Skeletal muscle cell (primary cell): Measurements from ENCODE around the gene LSP1.
"Not testable (repeated sequence)": the region's sequence is repeated elsewhere in the genome, so short reads cannot be mapped to it uniquely, and the experiment has no call there.

Experiments used
- DNase-seq: peaks from one replicate; pipeline ENCODE4 v3.0.0-alpha.2; 2010; ENCODE audit warnings: low read depth
- H3K4me3 ChIP-seq: 2 replicates; pipeline ENCODE4 v1.5.1; 2011; ENCODE audit warnings: low read depth, mild to moderate bottlenecking, control low read depth, low read length, moderate library complexity

The LSP1 gene

DNA sequence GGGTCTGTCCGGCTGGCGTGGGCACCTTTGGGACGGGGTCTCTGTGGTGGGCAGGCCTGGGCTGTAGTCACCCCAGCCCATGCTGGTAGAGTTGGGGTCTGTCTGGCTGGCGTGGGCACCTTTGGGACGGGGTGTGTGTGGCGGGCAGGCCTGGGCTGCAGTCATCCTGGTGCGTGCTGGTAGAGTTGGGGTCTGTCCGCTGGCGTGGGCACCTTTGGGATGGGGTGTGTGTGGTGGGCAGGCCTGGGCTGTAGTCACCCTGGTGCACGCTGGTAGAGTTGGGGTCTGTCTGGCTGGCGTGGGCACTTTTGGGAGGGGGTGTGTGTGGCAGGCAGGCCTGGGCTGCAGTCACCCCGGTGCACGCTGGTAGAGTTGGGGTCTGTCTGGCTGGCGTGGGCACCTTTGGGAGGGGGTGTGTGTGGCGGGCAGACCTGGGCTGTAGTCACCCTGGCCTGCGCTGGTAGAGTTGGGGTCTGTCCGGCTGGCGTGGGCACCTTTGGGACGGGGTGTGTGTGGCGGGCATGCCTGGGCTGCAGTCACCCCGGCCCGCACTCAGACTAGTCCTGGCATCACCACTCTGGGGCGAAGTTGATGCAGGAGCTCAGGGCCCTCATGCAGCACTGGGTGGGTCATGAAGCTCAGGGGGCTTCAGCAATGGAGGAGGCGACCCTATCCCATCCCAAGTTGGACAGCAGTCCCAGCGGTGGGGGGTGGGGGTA, 19.5 kb downstream of the LSP1 start:
- H3K4me3 ChIP-seq: no peak overlapping the region
- DNase-seq: no peak

DNA sequence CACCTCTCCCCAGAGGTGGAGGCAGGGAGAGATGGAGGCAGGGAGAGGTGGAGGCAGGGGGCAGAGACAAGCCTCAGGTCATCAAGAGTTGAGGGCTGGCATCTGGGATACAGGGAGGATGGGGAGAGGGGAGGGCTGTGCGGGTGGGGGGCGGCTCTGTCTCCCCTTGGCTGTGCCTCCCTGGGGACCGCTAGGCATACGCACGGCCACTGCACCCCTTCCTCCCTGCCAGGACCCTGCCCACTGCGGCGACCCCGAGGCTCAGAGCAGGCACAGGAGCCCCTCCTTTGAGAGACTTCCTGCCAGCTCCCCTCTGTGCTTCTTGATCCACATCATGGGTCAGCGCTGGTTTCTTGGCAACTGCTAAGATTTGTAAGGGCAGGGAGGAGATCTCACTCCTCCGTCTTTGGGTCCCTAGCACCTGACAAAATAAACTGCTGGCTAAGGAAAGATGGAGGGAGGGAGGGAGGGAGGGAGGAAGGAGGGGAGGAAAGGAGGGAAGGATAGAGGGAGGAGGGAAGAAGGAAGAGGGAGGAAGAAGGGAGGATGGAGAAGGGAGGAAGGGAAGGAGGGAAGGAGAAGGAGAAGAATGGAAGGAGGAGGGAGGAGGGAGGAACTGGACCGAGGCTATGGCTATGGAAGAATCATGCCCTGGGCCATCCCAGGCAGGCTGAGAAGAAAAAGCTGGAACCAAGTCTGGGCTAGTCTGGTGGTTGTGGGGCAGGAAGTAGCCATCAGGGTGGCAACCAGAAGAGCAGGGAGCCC, 20.3 kb downstream of the LSP1 start:
- no peak for DNase-seq
- H3K4me3 ChIP-seq: no peak overlapping the region

DNA sequence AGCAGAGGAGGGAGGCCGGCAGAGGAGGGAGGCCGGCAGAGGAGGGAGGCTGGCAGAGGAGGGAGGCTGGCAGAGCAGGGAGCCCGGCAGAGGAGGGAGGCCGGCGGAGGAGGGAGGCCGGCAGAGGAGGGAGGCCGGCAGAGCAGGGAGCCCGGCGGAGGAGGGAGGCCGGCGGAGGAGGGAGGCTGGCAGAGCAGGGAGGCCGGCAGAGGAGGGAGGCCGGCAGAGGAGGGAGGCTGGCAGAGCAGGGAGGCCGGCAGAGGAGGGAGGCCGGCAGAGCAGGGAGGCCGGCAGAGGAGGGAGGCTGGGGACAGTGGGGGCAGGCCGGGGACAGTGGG, 20.9 kb downstream of the LSP1 start:
- H3K4me3 ChIP-seq, DNase-seq: not testable (repeated sequence)

DNA sequence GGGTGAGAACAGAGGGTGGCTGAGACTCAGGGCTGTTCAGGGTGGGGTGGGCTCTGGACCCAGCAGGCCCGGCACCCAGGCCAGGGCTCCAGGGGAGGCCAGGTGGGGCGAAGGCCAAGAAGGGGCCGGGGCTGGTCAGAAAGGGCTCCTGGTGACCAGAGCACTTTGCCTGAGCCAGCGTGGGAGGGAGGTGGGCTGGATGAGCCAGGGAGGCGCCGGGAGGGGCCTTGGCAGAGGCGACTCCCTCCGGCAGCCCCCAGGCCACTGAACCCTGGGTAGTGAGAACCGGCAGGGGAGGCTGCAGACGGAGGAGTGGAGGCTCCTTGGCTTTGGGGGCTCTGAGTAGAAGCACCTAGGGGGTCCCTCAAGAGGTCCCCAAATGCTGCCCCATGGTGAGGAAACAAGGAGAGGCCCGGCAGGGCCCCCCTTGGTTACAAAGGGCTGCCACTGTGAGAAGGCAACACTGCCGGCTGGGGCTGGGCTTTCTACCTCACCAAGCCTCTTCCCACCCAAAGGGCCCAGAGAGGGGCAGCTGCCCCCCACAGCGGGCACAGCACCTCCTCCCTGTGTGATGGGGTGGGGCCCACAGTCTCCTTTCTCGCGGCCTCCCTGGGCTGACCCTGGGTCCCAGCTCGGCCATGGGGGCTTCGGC, 21.7 kb downstream of the LSP1 start:
- H3K4me3 ChIP-seq, DNase-seq: not testable (repeated sequence)

DNA sequence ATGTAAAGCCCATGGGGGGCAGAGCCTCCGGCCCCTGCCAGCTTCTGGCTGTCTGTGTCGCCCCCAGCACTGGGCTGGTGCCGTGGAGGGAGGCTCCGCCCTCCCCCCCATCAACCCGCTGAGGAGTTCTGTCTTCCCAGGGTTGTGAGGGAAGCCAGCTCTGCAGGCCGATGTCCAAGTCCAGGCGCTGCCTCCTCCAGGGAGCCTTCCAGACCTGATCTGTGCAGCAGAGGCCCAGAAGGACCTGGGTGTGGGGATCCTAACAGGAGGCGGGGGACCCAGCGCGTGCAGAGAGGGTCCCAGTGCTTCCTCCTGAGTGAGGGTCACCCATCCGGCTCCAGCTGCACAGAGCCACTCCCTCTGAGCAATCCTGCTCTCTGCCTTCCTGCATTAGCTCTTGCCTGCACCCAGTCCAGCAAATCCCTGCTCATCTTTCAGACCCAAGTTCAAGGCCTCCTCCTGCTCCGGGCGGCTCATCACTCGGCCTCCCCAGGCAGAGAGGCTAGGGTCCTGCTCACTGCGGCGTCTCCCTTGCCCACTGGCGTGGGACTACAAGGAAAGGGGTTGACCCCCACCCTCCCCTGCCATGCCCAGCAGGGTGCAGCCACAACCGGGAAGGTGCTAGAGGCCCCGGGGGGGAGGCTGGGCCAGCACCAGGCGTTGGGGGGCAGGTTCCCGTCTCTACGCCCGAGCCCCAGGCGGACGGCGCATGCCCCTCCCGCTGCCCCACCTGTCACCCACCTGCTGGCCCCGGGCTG, 22.4 kb downstream of the LSP1 start:
- no peak overlapping the region for H3K4me3 ChIP-seq
- DNase-seq: no peak

DNA sequence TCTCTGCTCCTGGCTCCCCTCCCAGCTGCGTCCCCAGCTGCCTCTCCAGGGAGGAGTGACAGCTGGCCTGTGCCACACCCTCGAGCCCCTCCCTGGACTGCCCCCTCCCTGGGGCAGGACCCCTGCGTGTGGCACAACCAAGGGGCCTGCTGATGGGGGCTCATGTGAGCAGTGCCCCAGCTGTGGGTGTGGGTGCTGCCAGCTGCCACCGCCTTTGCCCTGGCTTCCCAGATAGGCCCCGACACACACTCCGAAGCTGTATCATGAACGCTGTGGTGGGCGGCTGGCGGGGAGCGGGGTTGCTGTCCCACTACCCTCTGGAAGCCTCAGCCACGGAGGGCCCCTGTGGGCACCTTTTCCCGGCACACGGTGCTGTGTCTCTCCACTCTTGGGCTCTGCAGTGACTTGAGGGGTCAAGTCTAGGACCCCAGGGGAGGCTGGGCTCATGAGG, 23.0 kb downstream of the LSP1 start:
- not testable (repeated sequence) for DNase-seq
- peak overlapping the region; percentile 37 for H3K4me3 ChIP-seq

DNA sequence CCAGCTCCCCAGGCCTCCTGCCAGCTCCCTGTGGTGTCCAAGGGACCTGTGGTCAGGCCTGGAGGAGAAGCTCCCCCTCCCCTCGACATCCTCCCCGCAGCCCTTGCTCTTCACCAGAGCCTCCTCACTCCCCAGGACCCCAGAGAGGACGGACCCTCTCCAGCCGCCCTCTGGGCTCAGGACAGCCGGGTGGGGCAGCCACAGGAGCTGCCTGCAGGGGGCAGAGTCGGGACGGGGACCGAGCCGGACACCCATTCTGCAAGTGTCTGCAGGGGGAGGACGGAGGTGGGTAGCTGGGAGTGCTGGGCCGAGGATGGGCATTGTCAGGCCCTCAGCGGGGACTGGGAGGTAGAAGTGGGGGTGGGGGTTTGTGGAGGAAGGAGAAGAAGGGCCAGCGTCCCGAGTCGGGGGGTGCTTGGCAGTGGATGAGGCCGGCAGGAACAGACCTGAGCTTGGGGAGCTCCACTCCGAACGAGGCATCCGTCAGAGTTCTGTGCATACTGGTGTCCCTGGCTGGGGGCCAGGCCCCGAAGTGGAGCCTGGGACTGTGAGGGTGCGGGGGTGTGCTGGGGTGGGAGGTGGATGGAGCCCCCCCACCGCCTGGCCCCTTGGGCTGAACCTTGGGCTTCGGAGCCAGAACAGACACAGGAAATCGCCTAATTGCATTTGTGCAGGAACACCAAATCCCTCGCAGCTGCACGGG, 23.6 kb downstream of the LSP1 start:
- H3K4me3 ChIP-seq: peak overlapping the region; percentile 37
- peak; percentile 92 for DNase-seq

DNA sequence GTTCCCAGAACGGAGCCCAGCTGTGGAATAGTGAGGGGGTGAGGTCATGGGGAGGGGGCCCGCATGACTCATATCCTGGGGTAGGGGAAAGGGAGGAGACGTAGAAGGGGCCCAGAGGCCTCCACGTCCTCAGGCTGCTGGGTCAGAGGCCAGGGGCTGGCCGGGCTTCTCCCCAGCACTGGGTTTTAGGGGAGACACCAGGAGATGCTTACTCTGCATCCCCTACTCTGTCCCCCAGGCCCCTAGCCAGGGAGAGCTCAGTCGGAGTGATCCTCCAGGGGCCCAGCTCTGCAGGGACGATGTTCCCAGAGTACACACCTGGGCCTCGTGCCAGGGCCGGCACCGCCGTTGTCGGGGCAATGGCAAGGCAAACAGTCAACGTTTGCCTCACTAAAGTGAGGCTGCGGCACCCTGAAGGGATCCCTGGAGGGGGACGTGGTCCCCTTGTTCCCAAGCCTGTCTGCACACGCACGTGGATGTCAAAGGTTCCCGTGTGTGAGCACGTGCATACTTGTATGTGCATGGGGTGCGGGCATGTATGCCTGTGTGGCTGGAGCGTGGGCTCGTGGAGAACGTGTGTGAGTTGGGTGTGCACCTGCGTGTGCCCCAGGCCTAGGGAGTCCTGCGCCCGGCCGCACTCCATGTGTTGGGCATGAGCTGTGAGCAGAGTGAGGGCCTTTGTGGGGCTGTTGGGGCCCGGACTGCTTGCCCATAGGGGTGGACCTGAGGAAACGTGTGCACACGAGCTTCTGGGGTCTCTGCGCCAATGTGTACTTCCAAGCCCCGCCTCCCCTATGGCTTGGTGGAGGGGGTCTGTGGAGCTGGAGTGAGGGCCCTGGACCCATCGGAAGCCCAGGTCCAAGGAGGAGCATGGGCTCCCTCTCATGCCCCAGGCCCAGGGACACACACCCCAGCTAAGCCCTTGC, 24.6 kb downstream of the LSP1 start:
- no peak for DNase-seq
- no peak overlapping the region for H3K4me3 ChIP-seq

DNA sequence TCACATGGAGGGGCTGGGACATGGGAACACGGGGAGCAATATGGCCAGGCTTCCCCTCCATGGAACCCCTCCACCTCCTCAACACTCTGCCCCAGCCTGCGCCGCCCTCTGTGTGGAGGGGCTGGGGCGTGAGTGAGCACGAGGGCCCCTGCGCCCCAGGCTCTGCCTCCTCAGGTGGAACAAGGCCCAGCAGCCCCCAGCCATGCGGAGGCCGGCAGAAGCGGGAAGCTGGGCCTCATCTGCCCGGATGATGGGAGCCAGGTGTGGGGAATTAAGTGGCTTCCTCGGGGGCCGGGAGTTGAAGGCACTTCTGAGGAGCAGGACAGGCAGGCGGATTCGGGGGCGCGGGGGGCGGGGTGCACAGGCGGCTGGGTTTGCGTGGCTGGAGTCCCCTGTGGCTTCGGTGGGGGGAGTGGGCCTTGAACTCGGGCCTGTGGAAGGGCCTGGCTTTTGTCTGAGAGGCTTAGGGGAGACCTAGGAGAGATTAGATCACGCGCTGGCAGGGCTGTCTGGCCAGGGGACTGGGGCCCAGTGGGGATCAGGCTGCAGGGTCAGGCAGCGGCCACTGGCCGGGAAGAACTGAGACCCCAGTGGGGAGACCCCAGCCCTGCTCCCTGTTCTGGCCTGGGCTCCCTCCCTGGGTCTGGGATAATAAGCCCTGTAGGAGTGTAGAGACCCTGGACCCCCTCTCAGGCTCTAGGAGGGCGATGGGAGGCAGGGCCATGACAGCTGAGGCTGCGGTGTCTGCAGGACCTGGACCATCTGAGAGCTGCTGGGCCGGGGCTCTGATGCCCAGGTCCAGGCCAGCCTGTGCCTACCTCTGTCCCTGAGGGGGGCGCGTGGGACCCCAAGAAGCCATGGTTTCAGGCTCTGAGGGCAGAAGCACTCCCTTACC, 25.5 kb downstream of the LSP1 start:
- H3K4me3 ChIP-seq: no peak overlapping the region
- DNase-seq: no peak

DNA sequence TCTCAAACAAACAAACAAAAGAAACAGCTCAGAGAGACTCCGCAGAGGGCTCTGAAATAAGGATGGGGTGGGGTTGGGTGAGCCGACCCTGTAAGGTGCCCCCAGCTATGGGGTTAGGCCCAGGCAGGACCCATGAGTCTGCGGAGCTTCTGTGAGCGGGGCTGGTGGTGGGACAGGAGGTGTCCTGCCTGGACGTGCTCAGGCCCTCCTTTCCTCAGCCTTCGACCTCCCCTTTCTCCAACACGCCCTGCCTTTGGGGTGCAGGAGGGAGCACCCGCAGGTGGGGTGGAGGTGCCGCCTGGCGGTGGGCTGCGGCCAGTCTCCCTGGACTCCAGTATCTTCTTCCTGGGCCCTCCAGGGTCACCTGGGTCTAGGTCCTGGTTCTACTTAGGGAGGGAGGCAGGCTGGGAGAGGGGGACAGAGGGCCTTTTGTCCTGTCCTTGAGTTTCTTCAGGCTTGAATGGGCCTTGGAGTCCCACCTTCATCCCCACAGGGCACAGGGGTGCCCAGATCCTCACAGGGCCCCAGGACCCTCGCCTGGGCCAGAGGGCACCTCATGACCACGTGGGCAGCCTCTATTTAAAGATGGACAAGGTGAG, 26.6 kb downstream of the LSP1 start:
- no peak for DNase-seq
- no peak overlapping the region for H3K4me3 ChIP-seq

DNA sequence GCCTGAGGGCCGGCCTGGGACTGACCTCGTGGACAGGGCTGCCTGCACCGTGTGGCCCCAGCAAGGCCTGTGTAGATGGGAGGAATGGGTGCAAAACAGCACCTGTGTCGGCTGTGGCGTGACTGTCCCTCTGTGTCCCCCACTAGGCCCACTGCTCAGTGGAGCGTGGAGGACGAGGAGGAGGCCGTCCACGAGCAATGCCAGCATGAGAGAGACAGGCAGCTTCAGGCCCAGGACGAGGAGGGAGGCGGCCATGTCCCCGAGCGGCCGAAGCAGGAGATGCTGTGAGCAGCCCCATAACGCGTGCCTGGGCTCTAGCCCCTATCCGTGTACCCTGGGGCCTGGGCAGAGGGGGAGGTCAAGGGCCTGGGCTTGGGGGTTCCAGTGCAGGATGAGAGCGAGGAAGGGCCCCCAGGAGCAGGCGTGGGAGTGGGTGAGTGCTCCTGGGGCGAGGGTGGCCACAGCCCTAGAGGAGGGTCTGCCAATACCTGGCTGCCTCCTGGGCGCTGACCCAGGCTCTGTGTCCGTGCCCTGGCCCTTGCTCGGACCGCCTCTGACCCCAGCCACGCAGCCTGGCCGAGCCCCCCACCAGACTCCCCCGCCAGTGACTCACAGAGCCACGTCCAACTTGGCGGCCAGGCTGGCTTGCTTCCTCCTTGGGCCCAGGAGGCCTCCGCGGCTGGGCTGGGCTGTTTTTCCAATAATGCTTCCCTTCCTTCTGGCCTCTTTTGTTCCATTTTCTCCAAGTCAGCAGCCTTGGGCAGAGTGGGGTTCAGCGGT, 27.2 kb downstream of the LSP1 start:
- no peak for DNase-seq
- H3K4me3 ChIP-seq: no peak overlapping the region

DNA sequence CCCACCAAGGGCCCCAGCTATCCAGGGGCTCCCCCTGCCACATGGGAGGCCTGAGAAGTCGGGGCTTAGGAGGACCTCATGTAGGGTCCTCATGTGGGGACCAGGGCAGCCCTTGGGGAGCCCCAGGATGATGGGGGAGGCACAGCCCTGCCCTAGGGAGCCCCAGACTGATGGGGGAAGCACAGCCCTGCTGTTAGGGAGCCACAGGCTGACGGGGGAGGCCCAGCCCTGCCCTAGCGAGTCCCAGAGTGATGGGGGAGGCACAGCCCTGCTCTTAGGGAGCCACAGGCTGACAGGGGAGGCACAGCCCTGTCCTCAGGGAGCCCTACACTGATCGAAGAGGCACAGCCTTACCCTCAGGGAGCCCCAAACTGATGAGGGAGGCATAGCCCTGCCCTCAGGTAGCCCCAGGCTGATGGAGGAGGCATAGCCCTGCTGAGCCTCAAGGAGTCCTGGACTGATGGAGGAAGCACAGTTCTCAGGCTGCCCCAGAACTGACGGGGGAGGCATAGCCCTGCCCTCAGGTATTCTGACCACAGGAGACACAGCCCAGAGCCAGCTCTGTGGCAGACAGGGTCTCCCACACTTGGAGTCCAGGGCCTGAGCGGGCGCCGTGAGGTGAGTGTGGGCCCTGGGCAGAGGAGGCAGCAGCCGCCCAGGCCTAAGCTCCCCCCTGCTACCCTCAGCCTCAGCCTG, 28.0 kb downstream of the LSP1 start:
- H3K4me3 ChIP-seq: no peak overlapping the region
- DNase-seq: no peak

DNA sequence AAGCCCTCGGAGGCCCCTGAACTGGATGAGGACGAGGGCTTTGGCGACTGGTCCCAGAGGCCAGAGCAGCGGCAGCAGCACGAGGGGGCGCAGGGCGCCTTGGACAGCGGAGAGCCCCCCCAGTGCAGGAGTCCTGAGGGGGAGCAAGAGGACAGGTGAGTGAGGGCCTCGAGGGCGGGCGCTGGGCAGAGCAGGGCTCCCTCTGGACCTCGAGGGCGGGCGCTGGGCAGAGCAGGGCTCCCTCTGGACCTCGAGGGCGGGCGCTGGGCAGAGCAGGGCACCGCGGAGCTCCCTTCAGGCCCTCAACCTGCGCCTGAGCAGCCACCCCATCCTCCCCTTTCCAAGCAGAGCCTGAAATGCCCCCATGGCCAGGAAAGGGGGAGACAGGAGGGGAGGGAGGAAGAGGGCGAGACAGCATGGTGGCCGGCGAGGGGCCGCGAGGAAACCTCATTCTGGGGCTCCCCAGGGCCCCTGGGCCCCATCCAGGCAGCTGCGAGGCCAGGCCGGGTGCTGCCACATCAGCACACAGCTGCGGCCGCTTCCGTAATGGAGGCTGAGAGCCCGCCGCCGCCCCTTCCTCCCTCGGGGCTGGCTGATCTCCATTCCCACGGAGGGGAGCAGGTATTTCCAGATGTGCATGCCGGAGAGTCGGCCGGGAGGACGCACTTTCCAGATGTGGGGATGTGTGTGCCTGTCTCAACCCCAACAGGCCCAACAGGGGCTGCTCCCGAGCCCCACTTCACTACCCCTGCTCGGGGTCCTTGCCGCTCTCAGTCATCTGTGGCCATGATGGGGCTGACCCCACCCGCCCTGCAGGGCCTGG, 28.8 kb downstream of the LSP1 start:
- DNase-seq: no peak
- H3K4me3 ChIP-seq: no peak overlapping the region

DNA sequence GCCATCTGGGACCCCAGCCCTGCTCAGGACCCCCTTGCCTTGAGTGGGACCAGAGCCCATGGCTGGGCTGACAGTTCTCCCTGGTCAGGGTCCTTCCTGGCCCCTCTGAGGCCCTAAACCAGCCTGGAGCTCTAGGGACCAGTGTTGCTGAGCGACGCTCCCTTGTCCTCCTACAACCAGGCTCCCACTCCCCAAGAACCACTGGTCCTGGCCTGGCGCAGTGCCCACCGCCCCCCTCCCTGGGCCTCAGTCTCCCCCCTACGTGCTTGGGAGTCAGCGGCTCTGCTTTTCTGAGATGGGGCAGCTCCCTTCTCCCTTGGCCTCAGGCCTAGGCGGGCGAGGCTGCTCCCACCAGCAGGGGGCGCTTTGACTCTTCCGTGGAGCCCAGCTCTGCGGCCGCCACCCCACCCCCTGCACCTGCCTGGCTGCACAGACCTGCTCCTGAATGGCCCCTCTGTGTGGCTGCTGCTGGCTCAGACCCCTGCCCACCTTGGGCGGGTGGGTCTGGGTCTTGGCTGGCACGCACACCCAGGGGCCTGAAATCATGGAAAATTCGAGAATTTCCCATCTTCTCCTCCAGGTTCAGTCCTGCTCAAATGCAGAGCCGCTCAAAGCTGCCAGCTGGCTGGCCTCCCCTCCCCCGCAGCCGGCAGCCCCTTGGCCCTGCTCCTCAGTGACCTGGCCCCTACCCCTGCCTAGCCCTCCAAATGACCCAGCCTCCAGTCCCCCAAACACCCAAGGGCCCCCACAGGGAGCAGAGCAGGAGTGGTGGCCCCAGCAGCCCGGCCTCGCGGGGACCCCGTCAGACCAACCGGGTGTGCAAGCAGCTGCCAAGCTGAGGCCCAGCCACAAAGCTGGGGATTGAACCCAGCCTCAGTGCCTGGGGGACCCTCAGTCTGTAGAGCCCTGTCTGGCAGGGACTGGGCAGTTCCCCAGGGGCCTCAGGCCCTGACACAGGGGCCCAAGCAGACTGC, 29.7 kb downstream of the LSP1 start:
- no peak overlapping the region for H3K4me3 ChIP-seq
- DNase-seq: no peak
